Stimulated activated CD4-positive, alpha-beta T cell treated with anti-CD3 and anti-CD28 coated beads, Interleukin-1b, Interleukin-23, amount 100 ng/mL, for 24 hours (primary cell): ENCODE measurements around the gene TEFM.
"Not testable (repeated sequence)": the region's sequence is repeated elsewhere in the genome, so short reads cannot be mapped to it uniquely, and the experiment has no call there.

ENCODE experiments used
- DNase-seq, 4 experiments: peaks; one replicate each; pipeline ENCODE4 v3.0.0-alpha.2; 2020; ENCODE audit warnings: low read depth in 4 of 4, low spot score in 1 of 4

The TEFM gene

GRCh38 chr17:30921544-30922196, 15.6 kb upstream of the TEFM start, which contains the start of gene ADAP2:
TSS of gene ADAP2 (plus strand) at chr17:30921945. CDS start at chr17:30922015, 70 bp downstream.
- DNase-seq: no peak

DNA sequence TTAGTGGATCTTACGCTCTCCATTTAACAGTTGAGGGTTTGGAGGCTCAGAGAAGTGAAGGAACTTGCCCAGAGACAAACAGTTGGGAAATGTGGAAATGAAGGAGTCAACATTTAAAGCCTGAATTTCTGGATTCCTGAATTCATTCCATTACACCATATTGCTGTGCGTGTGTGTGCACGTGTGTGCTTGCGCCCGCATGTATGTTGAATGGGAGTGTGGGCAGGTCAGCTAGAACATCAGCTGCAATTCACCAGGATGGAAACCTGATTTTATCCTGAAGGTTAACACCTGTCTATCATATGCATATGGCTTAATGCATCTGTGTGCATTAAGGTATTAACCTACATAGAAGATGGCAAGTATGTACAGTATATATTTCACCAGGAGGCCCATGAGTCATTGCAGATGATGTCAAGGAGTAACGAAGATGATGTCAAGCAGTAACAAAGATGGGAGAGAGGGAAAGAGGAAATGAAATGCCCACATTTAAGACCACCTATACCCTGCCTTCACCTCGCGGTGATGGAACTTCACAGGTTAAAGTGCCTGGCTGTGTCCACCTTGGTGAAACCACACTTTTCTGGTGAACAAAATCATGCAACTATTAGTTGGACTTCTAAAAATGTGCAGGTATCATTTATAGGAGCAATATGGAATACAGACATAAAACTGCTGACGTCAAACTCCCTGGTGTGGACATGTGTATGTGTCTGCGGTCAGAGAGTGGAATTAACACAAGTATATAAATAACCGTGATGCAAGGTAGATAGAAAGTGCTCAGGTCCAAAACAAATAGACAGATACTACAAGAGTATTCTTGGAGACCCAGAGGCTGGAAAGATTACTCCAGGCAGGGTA, 14.9 kb upstream of the TEFM start:
- no peak for DNase-seq

DNA sequence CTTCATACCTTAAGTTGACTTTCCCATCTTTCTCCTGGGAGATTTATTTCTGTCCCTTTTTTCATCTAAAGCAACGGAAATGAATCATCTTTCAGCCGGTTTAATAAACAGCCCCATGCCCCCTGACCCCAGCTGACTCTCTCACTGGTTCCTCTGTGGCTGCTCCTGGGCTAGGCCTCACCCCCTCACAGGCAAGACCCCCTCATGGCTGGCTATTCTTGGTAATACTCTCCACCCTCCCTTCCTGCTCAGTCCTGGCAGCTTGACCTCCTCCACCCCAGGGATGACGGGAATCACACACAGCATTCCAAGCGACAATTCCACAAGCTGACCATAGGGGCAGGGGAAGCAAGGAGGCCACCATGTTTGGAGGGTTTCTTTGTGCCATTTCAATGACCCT, 14.2 kb upstream of the TEFM start:
- no peak for DNase-seq

DNA sequence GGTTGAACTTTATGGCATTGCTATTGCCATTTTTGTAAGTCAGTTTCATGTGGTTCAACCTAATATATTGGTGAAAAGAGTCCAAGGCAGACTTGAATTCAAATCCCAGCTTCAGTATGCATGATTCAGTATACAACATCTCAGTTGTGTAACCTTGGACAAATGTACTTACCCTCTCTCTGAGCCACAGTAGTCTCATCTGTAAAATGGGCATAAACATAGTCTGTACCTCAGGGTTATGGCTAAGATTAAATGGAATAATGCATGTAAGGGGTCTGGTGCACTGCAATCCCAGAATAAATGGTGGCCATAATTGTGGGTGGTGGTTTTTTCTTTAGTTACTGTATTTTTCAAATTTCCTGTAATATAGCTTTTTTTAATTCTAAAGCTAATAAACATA, 11.0 kb upstream of the TEFM start:
- no peak for DNase-seq

DNA sequence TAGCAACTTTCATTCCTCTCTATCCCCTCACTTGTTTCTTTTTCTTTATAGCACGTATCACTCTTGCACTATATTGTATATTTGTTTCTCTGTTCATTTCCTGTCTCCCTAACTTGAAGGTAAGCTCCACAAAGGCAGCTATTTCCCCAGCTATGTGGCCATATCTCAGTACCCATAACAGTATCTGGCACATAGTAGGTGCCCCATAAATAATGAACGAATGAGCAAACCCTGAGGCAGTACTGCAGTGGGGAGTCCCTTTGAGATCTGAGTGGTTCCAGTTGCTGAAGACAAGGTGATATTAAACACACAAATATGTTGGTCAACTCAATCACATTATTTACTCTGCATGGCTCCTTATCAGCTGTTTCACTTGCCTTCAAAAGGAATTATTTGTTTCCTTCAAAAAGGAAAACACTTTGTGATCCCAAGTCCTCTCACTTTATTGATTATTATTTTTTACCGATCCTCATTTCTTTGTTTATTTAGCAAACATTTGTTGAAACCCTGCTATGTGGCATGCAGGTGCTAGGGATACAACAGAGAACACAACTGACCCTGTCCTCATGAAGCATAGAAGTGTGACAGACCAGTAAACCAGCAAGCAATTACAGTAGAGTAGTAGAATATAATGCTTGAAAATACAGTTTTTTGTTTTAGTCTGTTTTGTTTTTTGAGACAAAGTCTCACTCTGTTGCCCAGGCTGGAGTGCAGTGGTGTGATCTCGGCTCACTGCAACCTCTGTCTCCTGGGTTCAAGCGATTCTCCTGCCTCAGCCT, 10.0 kb upstream of the TEFM start:
- DNase-seq: no peak

DNA sequence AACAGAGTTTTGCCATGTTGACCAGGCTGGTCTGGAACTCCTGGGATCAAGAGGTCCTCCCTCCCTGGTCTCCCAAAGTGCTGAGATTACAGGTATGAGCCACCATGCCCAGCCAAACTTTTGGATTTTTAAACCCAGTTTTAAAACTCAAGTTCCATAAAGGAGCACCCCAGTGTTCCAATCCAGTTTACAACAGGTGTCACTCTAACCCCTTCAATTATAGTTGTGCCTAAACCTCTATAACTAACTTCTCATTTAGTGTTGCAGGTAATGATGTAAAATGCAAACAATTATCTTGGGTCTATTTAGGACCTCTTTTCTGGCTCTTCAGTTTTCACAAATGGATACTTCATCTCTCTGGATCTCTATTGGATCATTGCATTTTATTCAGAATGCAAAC, 7.9 kb upstream of the TEFM start:
- DNase-seq: no peak

DNA sequence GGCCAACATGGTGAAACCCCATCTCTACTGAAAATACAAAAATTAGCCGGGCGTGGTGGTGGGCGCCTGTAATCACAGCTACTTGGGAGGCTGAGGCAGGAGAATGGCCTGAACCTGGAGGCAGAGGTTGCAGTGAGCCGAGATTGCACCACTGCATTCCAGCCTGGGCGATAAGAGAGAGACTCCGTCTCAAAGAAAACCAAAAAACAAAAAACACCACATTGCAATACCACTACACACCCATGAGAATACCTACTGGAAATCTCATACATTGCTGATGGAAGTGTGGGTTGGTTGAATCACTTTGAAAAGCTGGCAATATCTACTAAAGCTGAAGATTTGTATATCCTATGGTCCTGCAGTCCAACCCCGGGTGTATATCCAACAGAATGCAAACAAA, 4.1 kb upstream of the TEFM start:
- DNase-seq: not testable (repeated sequence)

DNA sequence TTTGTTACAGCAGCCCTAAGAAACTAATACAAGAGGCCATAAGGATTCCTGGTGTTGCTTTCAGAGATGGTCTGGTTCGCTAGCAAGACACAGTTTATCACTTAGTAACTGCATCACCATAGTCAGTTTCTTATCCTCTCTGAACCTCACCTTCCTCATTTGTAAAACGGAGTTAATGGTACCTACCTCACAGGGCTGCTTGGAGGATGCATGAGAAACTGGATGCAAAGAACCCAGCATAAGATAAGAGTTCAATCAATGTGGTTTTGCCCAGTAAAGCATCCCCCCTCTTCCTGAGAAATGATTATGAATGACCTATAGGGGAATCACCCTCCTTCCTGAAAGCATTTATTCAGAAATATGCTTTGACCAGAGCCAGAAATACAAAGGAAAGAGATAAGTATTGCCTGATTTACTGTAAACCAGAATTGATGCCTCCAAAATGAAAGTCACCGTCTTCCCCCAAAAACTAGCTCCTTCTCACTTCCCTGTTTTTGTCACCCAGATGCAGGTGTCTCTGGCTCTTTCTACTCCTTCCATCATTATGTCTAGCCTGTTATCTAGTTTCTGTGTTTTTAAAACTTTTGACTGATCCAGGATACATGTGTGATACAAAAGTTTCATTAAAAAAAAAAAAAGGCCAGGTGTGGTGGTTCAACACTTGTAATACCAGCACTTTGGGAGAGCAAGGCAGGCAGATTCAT, 2.8 kb upstream of the TEFM start:
- no peak for DNase-seq

DNA sequence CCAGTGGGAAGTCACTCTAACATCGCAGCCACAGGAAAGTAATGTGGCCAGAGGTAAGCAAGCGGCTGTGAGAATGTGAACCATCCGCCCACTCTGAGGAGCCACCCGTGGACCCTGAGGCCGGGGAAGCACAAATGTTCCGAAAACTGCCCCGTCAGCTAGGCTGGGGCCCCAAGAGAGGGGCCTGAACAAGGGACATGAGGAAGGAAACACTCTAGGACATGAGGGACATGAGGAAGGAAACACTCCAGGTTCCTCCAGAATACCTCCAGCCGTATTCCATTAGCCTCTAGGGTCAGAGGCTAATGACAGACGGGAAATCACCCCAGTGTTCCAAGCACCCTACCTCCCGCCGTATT, 317 bp downstream of the TEFM start:
- no peak for DNase-seq

GRCh38 chr17:30897311-30897710, 8.7 kb downstream of the TEFM start:
- no peak for DNase-seq

GRCh38 chr17:30894236-30894635, 11.8 kb downstream of the TEFM start:
- DNase-seq: no peak

DNA sequence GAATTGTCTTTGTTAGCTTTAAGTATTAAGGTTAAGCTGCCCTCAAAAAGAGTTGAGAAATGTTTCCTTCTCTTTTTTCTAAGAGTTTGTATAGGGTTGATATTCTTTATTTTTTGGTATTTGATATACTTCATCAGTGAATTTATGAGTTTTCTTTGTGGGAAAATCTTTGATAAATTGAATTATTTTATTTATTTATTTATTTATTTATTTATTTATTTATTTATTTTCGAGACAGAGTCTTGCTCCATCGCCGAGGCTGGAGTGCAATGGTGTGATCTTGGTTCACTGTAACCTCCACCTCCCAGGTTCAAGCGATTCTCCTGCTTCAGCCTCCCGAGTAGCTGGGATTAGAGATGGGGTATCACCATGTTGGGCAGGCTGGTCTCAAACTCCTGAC, 19.9 kb downstream of the TEFM start:
- DNase-seq: no peak

DNA sequence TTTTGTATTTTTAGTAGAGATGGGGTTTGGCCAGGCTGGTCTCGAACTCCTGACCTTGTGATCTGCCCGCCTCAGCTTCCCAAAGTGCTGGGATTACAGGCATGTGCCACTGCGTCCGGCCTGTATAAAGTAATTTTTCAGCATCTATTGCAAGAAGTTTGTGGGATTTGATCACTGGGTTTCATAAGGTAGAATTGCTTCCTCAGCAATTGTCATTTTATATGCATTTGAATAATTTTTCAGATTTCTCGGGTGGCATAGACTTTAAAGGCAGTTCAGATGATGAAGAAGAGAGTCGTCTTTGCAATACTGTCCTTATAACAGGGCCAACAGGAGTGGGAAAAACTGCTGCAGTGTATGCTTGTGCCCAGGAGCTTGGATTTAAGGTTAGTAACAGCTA, 37.0 kb downstream of the TEFM start:
- no peak for DNase-seq

DNA sequence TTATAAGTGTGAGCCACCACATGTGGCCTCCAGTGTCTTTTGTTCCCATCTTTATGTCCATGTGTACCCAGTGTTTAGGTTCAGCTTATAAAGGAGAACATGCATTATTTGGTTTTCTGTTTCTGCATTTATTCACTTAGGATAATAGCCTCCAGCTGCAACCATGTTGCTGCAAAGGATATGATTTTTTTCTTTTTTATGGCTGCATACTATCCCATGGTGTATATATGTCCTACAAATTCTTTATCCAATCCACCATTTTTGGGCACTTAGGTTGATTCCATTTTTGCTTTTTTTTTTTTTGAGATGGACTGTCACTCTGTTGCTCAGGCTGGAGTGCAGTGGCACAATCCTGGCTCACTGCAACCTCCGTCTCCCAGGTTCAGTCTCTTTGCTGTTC, 41.4 kb downstream of the TEFM start:
- no peak for DNase-seq

GRCh38 chr17:30858556-30859250, 47.3 kb downstream of the TEFM start:
- DNase-seq: no peak

DNA sequence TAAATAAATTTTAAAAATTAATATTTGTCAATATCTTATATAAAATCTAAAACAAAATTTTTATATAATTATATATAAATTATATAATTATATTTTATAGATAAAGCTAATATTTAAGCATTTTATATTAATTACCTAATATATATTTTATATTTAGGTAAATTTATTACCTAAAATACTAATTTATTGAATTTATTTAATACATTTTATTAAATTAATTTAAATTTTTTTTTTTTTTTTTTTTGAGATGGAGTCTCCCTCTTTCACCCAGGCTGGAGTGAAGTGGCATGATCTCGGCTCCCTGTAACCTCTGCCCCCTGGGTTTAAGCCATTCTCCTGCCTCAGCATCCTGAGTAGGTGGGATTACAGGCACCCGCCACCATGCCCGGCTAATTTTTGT, 51.9 kb downstream of the TEFM start:
- DNase-seq: no peak
